Mesendoderm (in vitro differentiated cells): ENCODE data around the gene MAPKAPK5.

ENCODE experiments used
- DNase-seq: peaks from one replicate; pipeline ENCODE4 v3.0.0; 2013
- H2AK5ac ChIP-seq: 2 replicates; pipeline ENCODE4 v1.6.1; 2013; ENCODE audit warnings: low read length, inconsistent platforms
- H2BK120ac ChIP-seq: 2 replicates; pipeline ENCODE4 v1.6.1; 2013; ENCODE audit warnings: low read depth, mild to moderate bottlenecking, low read length, moderate library complexity, mixed read lengths
- H2BK15ac ChIP-seq: replicated peaks from 2 replicates; pipeline ENCODE4 v1.6.1; 2013; ENCODE audit warnings: low read depth, mild to moderate bottlenecking, moderate library complexity
- H2BK5ac ChIP-seq: 2 replicates; pipeline ENCODE4 v1.6.1; 2013; ENCODE audit warnings: low read length, inconsistent platforms
- H3K18ac ChIP-seq: 2 replicates; pipeline ENCODE4 v1.6.1; 2013; ENCODE audit warnings: mild to moderate bottlenecking, low read length, mixed read lengths
- H3K23ac ChIP-seq: one replicate; pipeline ENCODE4 v1.6.1; 2013; ENCODE audit warnings: low read length
- H3K27ac ChIP-seq: 2 replicates; pipeline ENCODE4 v1.5.1; 2013; ENCODE audit warnings: low read depth, mild to moderate bottlenecking, inconsistent platforms, low read length, moderate library complexity
- H3K27me3 ChIP-seq: 2 replicates; pipeline ENCODE4 v1.6.1; 2013; ENCODE audit warnings: low read length, control low read depth, mild to moderate bottlenecking, inconsistent platforms; ENCODE audit not compliant: insufficient read depth, poor library complexity
- H3K36me3 ChIP-seq: 2 replicates; pipeline ENCODE4 v1.6.1; 2013; ENCODE audit warnings: low read length, inconsistent platforms; ENCODE audit not compliant: control insufficient read depth, insufficient read depth
- H3K4ac ChIP-seq: one replicate; pipeline ENCODE4 v1.6.1; 2013; ENCODE audit warnings: low read depth, mild to moderate bottlenecking, low read length, moderate library complexity
- H3K4me1 ChIP-seq: 2 replicates; pipeline ENCODE4 v1.6.1; 2013; ENCODE audit warnings: low read depth, low read length, inconsistent platforms; ENCODE audit not compliant: control insufficient read depth
- H3K4me2 ChIP-seq: 2 replicates; pipeline ENCODE4 v1.6.1; 2013; ENCODE audit warnings: low read length
- H3K4me3 ChIP-seq: 2 replicates; pipeline ENCODE4 v1.5.1; 2013; ENCODE audit warnings: mild to moderate bottlenecking, low read length
- H3K56ac ChIP-seq: one replicate; pipeline ENCODE4 v1.6.1; 2013; ENCODE audit warnings: low read length
- H3K79me1 ChIP-seq: 2 replicates; pipeline ENCODE4 v1.6.1; 2013; ENCODE audit warnings: low read length, inconsistent platforms
- H3K79me2 ChIP-seq: 2 replicates; pipeline ENCODE4 v1.6.1; 2013; ENCODE audit warnings: mild to moderate bottlenecking, low read length; ENCODE audit not compliant: control insufficient read depth, insufficient read depth
- H3K9ac ChIP-seq: 2 replicates; pipeline ENCODE4 v1.6.1; 2013; ENCODE audit warnings: low read length, inconsistent platforms
- H4K5ac ChIP-seq: one replicate; pipeline ENCODE4 v1.6.1; 2013; ENCODE audit warnings: low read length
- H4K8ac ChIP-seq: one replicate; pipeline ENCODE4 v1.6.1; 2013; ENCODE audit warnings: low read depth, mild to moderate bottlenecking, control low read depth, low read length, moderate library complexity
- WGBS: extraction: QIAGEN DNeasy Blood & Tissue Kit; methylation state at CpG from one replicate; pipeline ENCODE4 v1.1.7; 2013; ENCODE audit warnings: low lambda C conversion rate, missing lambda C conversion rate; ENCODE audit not compliant: insufficient coverage; ENCODE audit errors: extremely low coverage; 5-methylcytosine and 5-hydroxymethylcytosine counted together

MAPKAPK5 gene

GRCh38 chr12:111887926-111888745, 46.1 kb downstream of the MAPKAPK5 start:
- DNase-seq, result no peak
- no peak overlapping the region for H3K27ac ChIP-seq

GRCh38 chr12:111893287-111893686, 51.3 kb downstream of the MAPKAPK5 start:
- Histone ChIP-seq H3K4me1 (no peaks in the 10 kb centered on the region), H3K27ac (no peak overlapping the region), H3K18ac (no peak overlapping the region), H3K4me2 (no peak overlapping the region), H2BK5ac (no peak overlapping the region), H3K4ac (no peak overlapping the region), H3K56ac (no peak overlapping the region), H2BK15ac (no peak overlapping the region), H3K4me3 (no peak overlapping the region), H3K23ac (no peak overlapping the region), H4K5ac (no peak overlapping the region), H3K79me2 (no peaks in the 10 kb centered on the region), H2BK120ac (no peak overlapping the region), H3K36me3 (peaks cover 12% of the 10 kb centered on the region), H4K8ac (no peak overlapping the region), H3K9ac (no peak overlapping the region), H3K79me1 (no peaks in the 10 kb centered on the region), H3K27me3 (no peaks in the 10 kb centered on the region), H2AK5ac (no peak overlapping the region)
- no CpG with 5 or more reads among the region's 2 CpGs for WGBS
- no peak for DNase-seq

More at GRCh38 chr12:111887926-111888745, 46.1 kb downstream of the MAPKAPK5 start:
- H2BK5ac ChIP-seq, result no peak overlapping the region
- no peaks in the 10 kb centered on the region for H3K79me1 ChIP-seq
- peaks cover 28% of the 10 kb centered on the region for H3K36me3 ChIP-seq
- no peaks in the 10 kb centered on the region for H3K27me3 ChIP-seq
- no peak overlapping the region for H2AK5ac ChIP-seq
- H4K8ac ChIP-seq, result no peak overlapping the region
- no peak overlapping the region for H3K23ac ChIP-seq
- H3K18ac ChIP-seq, result no peak overlapping the region
- H3K79me2 ChIP-seq, result no peaks in the 10 kb centered on the region
- no peak overlapping the region for H4K5ac ChIP-seq
- no peak overlapping the region for H3K9ac ChIP-seq
- H3K56ac ChIP-seq, result no peak overlapping the region
- H3K4ac ChIP-seq, result no peak overlapping the region
- no CpG with 5 or more reads among the region's 11 CpGs for WGBS
- no peak overlapping the region for H3K4me2 ChIP-seq
- H2BK120ac ChIP-seq, result no peak overlapping the region
- H2BK15ac ChIP-seq, result no peak overlapping the region
- H3K4me3 ChIP-seq, result no peak overlapping the region
- no peaks in the 10 kb centered on the region for H3K4me1 ChIP-seq

- Histone ChIP-seq H3K79me1 (no peaks in the 10 kb centered on the region), H3K4me1 (no peaks in the 10 kb centered on the region), H3K9ac (no peak overlapping the region), H3K18ac (no peak overlapping the region), H3K36me3 (peaks cover 14% of the 10 kb centered on the region), H2BK15ac (no peak overlapping the region), H2BK120ac (no peak overlapping the region), H2BK5ac (no peak overlapping the region), H3K56ac (no peak overlapping the region), H3K4ac (no peak overlapping the region), H4K8ac (no peak overlapping the region), H3K4me3 (no peak overlapping the region), H3K79me2 (no peaks in the 10 kb centered on the region), H3K4me2 (no peak overlapping the region), H3K27ac (no peak overlapping the region), H2AK5ac (no peak overlapping the region), H3K27me3 (no peaks in the 10 kb centered on the region), H3K23ac (no peak overlapping the region), H4K5ac (no peak overlapping the region)
- no CpG with 5 or more reads among the region's 5 CpGs for WGBS
- no peak for DNase-seq
Measured at GRCh38 chr12:111894556-111894955, 52.5 kb downstream of the MAPKAPK5 start.

- Histone ChIP-seq H3K18ac (no peak overlapping the region), H3K56ac (no peak overlapping the region), H3K79me2 (no peaks in the 10 kb centered on the region), H3K9ac (no peak overlapping the region), H4K8ac (no peak overlapping the region), H3K4me3 (no peak overlapping the region), H2AK5ac (no peak overlapping the region), H3K27ac (no peak overlapping the region), H3K36me3 (peaks cover 9% of the 10 kb centered on the region), H3K27me3 (no peaks in the 10 kb centered on the region), H2BK120ac (no peak overlapping the region), H3K79me1 (no peaks in the 10 kb centered on the region), H3K4me2 (no peak overlapping the region), H3K4me1 (no peaks in the 10 kb centered on the region), H2BK5ac (no peak overlapping the region), H2BK15ac (no peak overlapping the region), H4K5ac (no peak overlapping the region), H3K23ac (no peak overlapping the region), H3K4ac (no peak overlapping the region)
- WGBS, result no CpG with 5 or more reads among the region's 4 CpGs
- no peak for DNase-seq
Measured at GRCh38 chr12:111901182-111901581, 59.2 kb downstream of the MAPKAPK5 start.

GRCh38 chr12:111904446-111904975, 62.5 kb downstream of the MAPKAPK5 start:
- H3K27ac ChIP-seq, result no peak overlapping the region
- H3K79me2 ChIP-seq, result no peaks in the 10 kb centered on the region
- H4K8ac ChIP-seq, result no peak overlapping the region
- no peak overlapping the region for H3K4ac ChIP-seq
- H3K4me2 ChIP-seq, result no peak overlapping the region
- no peak overlapping the region for H2BK15ac ChIP-seq
- H3K36me3 ChIP-seq, result peaks cover 5% of the 10 kb centered on the region
- no peaks in the 10 kb centered on the region for H3K79me1 ChIP-seq
- H2AK5ac ChIP-seq, result no peak overlapping the region
- H3K18ac ChIP-seq, result no peak overlapping the region
- no peak overlapping the region for H3K56ac ChIP-seq
- no peak overlapping the region for H3K4me3 ChIP-seq
- H3K9ac ChIP-seq, result no peak overlapping the region
- H3K4me1 ChIP-seq, result no peaks in the 10 kb centered on the region
- no peak overlapping the region for H2BK5ac ChIP-seq
- no peak for DNase-seq
- H3K23ac ChIP-seq, result no peak overlapping the region
- no peaks in the 10 kb centered on the region for H3K27me3 ChIP-seq
- no peak overlapping the region for H2BK120ac ChIP-seq
- H4K5ac ChIP-seq, result no peak overlapping the region

- H2BK5ac ChIP-seq, result no peak overlapping the region
Measured at GRCh38 chr12:111905502-111905901, 63.5 kb downstream of the MAPKAPK5 start.

More at GRCh38 chr12:111905502-111905901, 63.5 kb downstream of the MAPKAPK5 start:
- no peak for DNase-seq
- no peak overlapping the region for H3K56ac ChIP-seq
- H3K79me2 ChIP-seq, result no peaks in the 10 kb centered on the region
- H3K27me3 ChIP-seq, result no peaks in the 10 kb centered on the region
- no peak overlapping the region for H3K18ac ChIP-seq
- H2BK15ac ChIP-seq, result no peak overlapping the region
- H3K4me2 ChIP-seq, result no peak overlapping the region
- H4K5ac ChIP-seq, result no peak overlapping the region
- H3K4me1 ChIP-seq, result no peaks in the 10 kb centered on the region
- H3K79me1 ChIP-seq, result no peaks in the 10 kb centered on the region
- H3K9ac ChIP-seq, result no peak overlapping the region
- H3K27ac ChIP-seq, result no peak overlapping the region
- H3K23ac ChIP-seq, result no peak overlapping the region
- no peak overlapping the region for H2BK120ac ChIP-seq
- no peak overlapping the region for H3K4ac ChIP-seq
- H2AK5ac ChIP-seq, result no peak overlapping the region
- H3K36me3 ChIP-seq, result no peaks in the 10 kb centered on the region
- H4K8ac ChIP-seq, result no peak overlapping the region
- no peak overlapping the region for H3K4me3 ChIP-seq
- no CpG with 5 or more reads among the region's 3 CpGs for WGBS
